Omental fat pad (tissue), 4 donors: ENCODE measurements around the gene SLC43A2. TPM values are rescaled to one million over a fixed set of nuclear protein-coding genes. Genes with fewer than 3 reads are reported as not detected.

Experiments used
- ATAC-seq: fragments of 150-250 bp; one replicate; pipeline ENCODE4 v1.9.1; 2016; ENCODE audit warnings: mild to moderate bottlenecking, moderate library complexity; ENCODE audit not compliant: low FRiP score
- DNase-seq: peaks from one replicate; pipeline ENCODE4 v3.0.0-alpha.2; 2019; ENCODE audit warnings: low spot score
- CTCF ChIP-seq, 3 donors: fragments of 450-650 bp; IDR thresholded peaks; one replicate each; pipeline ENCODE4 v1.5.1; 2016 to 2017; ENCODE audit warnings: antibody characterized with exemption in 3 of 3, mild to moderate bottlenecking in 3 of 3, moderate library complexity in 2 of 3
- total RNA-seq, 4 donors: library from RNA; depleted of rRNA; stranded (reverse); fragments of >200 nt; gene quantifications; one replicate each; pipeline ENCODE4 v1.1.0, GENCODE V29; 2016

Gene SLC43A2
- total RNA-seq, 4 donors from 2014 or later: 21.0 to 39.9 (median 23.1) TPM

- TF ChIP-seq CTCF (IDR thresholded peaks at IDR 0.05): no peak
- ATAC-seq (no peak), DNase-seq (no peak)
Measured at GRCh38 chr17:1592751-1593629, 35.6 kb downstream of the SLC43A2 start.

GRCh38 chr17:1591474-1592090 lies 37.1 kb downstream of the SLC43A2 start:
- no peak for TF ChIP-seq CTCF (IDR thresholded peaks at IDR 0.05)
- ATAC-seq: no peak
- DNase-seq: no peak

GRCh38 chr17:1590747-1591473 lies 37.7 kb downstream of the SLC43A2 start:
- no peak for ATAC-seq
- DNase-seq: no peak

GRCh38 chr17:1590029-1590746 lies 38.4 kb downstream of the SLC43A2 start:
- peak; percentile 58 for DNase-seq
- ATAC-seq: peak; percentile 75
- TF ChIP-seq CTCF (IDR thresholded peaks at IDR 0.05): no peak

More at GRCh38 chr17:1590747-1591473, 37.7 kb downstream of the SLC43A2 start:
- TF ChIP-seq CTCF (IDR thresholded peaks at IDR 0.05): no peak

- ATAC-seq (no peak), DNase-seq (no peak)
- TF ChIP-seq CTCF (IDR thresholded peaks at IDR 0.05): no peak
Measured at GRCh38 chr17:1588821-1589585, 39.6 kb downstream of the SLC43A2 start.

- no peak for TF ChIP-seq CTCF (IDR thresholded peaks at IDR 0.05)
- no peak for ATAC-seq
- no peak for DNase-seq
Measured at GRCh38 chr17:1584167-1584566, 44.5 kb downstream of the SLC43A2 start.
